ENCODE measurements around the gene TTC21A.

The TTC21A gene

GRCh38 chr3:39118931-39119660 is 11.6 kb downstream of the TTC21A start:
- DNase-seq = no peak

- DNase-seq = no peak
Measured at GRCh38 chr3:39121621-39122020, 14.1 kb downstream of the TTC21A start.

- DNase-seq = no peak
Measured at GRCh38 chr3:39122813-39123212, 15.3 kb downstream of the TTC21A start.

GRCh38 chr3:39124876-39125840 is 17.7 kb downstream of the TTC21A start:
- DNase-seq = no peak

GRCh38 chr3:39125841-39126500 is 18.5 kb downstream of the TTC21A start:
- no peak for DNase-seq

GRCh38 chr3:39126532-39127071 is 19.1 kb downstream of the TTC21A start:
- no peak for DNase-seq

GRCh38 chr3:39127269-39127907 is 19.9 kb downstream of the TTC21A start:
- no peak for DNase-seq

GRCh38 chr3:39127908-39128304 is 20.4 kb downstream of the TTC21A start:
- no peak for DNase-seq

- DNase-seq = no peak
Measured at GRCh38 chr3:39128951-39129350, 21.5 kb downstream of the TTC21A start.

- no peak for DNase-seq
Measured at GRCh38 chr3:39130026-39130425, 22.5 kb downstream of the TTC21A start.

GRCh38 chr3:39130693-39131265 is 23.3 kb downstream of the TTC21A start:
- DNase-seq = no peak

GRCh38 chr3:39132096-39133092 is 24.9 kb downstream of the TTC21A start:
- no peak for DNase-seq

- DNase-seq = no peak
Measured at GRCh38 chr3:39133093-39133490, 25.6 kb downstream of the TTC21A start.

GRCh38 chr3:39133822-39134221 is 26.3 kb downstream of the TTC21A start:
- no peak for DNase-seq

GRCh38 chr3:39134305-39134704 is 26.8 kb downstream of the TTC21A start:
- DNase-seq = no peak

GRCh38 chr3:39135170-39135805 is 27.8 kb downstream of the TTC21A start:
- DNase-seq = no peak

- no peak for DNase-seq
Measured at GRCh38 chr3:39136533-39137434, 29.3 kb downstream of the TTC21A start.

- DNase-seq = no peak
Measured at GRCh38 chr3:39137435-39137936, 30.0 kb downstream of the TTC21A start.

Measured in NCI-H187 (cell line).